IPS DF 6.9 (cell line): ENCODE results near the gene CCDC148.

Source experiments
- DNase-seq: peaks from one replicate; pipeline ENCODE4 v3.0.0-alpha.2; 2013; ENCODE audit warnings: low read depth, low spot score
- H3K27ac ChIP-seq: one replicate; pipeline ENCODE4 v1.5.1; 2013; ENCODE audit warnings: low read length, control low read depth
- H3K27me3 ChIP-seq: 2 replicates; pipeline ENCODE4 v1.6.1; 2013; ENCODE audit warnings: mild to moderate bottlenecking, low read length; ENCODE audit not compliant: control insufficient read depth, insufficient read depth
- H3K36me3 ChIP-seq: 2 replicates; pipeline ENCODE4 v1.6.1; 2013; ENCODE audit warnings: low read length; ENCODE audit not compliant: control insufficient read depth, insufficient read depth
- H3K4me1 ChIP-seq: 2 replicates; pipeline ENCODE4 v1.6.1; 2013; ENCODE audit warnings: low read length; ENCODE audit not compliant: control insufficient read depth, insufficient read depth
- H3K4me3 ChIP-seq: 2 replicates; pipeline ENCODE4 v1.5.1; 2013; ENCODE audit warnings: mild to moderate bottlenecking, low read length
- H3K9me3 ChIP-seq: 2 replicates; pipeline ENCODE4 v1.6.1; 2013; ENCODE audit warnings: low read length, inconsistent platforms; ENCODE audit not compliant: control insufficient read depth, insufficient read depth
- WGBS: extraction: QIAGEN DNeasy Blood & Tissue Kit; methylation state at CpG from one replicate; pipeline ENCODE4 v1.1.7; 2013; ENCODE audit warnings: mixed read lengths, missing lambda C conversion rate; ENCODE audit not compliant: insufficient read length, insufficient coverage; 5-methylcytosine and 5-hydroxymethylcytosine counted together

The CCDC148 gene

GRCh38 chr2:158269143-158269542 is 187.4 kb downstream of the CCDC148 start:
- no peak for DNase-seq
- no CpG with 5 or more reads among the region's 2 CpGs for WGBS
- no peaks in the 10 kb centered on the region for H3K4me1 ChIP-seq

GRCh38 chr2:158266111-158266510 is 190.4 kb downstream of the CCDC148 start:
- WGBS, result no CpG with 5 or more reads among the region's 2 CpGs
- H3K27ac ChIP-seq, result no peak overlapping the region
- DNase-seq, result no peak

More at GRCh38 chr2:158269143-158269542, 187.4 kb downstream of the CCDC148 start:
- no peaks in the 10 kb centered on the region for H3K9me3 ChIP-seq
- H3K27ac ChIP-seq, result no peak overlapping the region
- no peak overlapping the region for H3K4me3 ChIP-seq
- no peaks in the 10 kb centered on the region for H3K27me3 ChIP-seq
- no peaks in the 10 kb centered on the region for H3K36me3 ChIP-seq

GRCh38 chr2:158255257-158255656 is 201.3 kb downstream of the CCDC148 start:
- Histone ChIP-seq H3K9me3 (no peaks in the 10 kb centered on the region), H3K36me3 (no peaks in the 10 kb centered on the region), H3K27me3 (no peaks in the 10 kb centered on the region), H3K4me1 (no peaks in the 10 kb centered on the region), H3K4me3 (no peak overlapping the region), H3K27ac (no peak overlapping the region)
- WGBS, result no CpG with 5 or more reads among the region's 2 CpGs
- no peak for DNase-seq

More at GRCh38 chr2:158266111-158266510, 190.4 kb downstream of the CCDC148 start:
- Histone ChIP-seq H3K4me3 (no peak overlapping the region), H3K27me3 (no peaks in the 10 kb centered on the region), H3K9me3 (no peaks in the 10 kb centered on the region), H3K36me3 (no peaks in the 10 kb centered on the region), H3K4me1 (no peaks in the 10 kb centered on the region)

GRCh38 chr2:158253170-158253569 is 203.4 kb downstream of the CCDC148 start:
- Histone ChIP-seq H3K4me3 (no peak overlapping the region), H3K27ac (no peak overlapping the region), H3K36me3 (no peaks in the 10 kb centered on the region), H3K9me3 (no peaks in the 10 kb centered on the region), H3K4me1 (no peaks in the 10 kb centered on the region), H3K27me3 (no peaks in the 10 kb centered on the region)
- WGBS, result no CpG with 5 or more reads among the region's 1 CpG
- DNase-seq, result no peak

- H3K36me3 ChIP-seq, result no peaks in the 10 kb centered on the region
- no peaks in the 10 kb centered on the region for H3K9me3 ChIP-seq
- no peaks in the 10 kb centered on the region for H3K4me1 ChIP-seq
- no peak for DNase-seq
- no peak overlapping the region for H3K27ac ChIP-seq
- H3K27me3 ChIP-seq, result no peaks in the 10 kb centered on the region
- no CpG with 5 or more reads among the region's 3 CpGs for WGBS
- H3K4me3 ChIP-seq, result no peak overlapping the region
Measured at GRCh38 chr2:158251356-158251755, 205.2 kb downstream of the CCDC148 start.

- Histone ChIP-seq H3K4me3 (no peak overlapping the region), H3K27me3 (no peaks in the 10 kb centered on the region), H3K9me3 (no peaks in the 10 kb centered on the region), H3K4me1 (peaks cover 6% of the 10 kb centered on the region), H3K36me3 (no peaks in the 10 kb centered on the region), H3K27ac (no peak overlapping the region)
- DNase-seq, result no peak
- no CpG with 5 or more reads among the region's 4 CpGs for WGBS
Measured at GRCh38 chr2:158243392-158243791, 213.2 kb downstream of the CCDC148 start.

- DNase-seq, result no peak
Measured at GRCh38 chr2:158242280-158242679, 214.3 kb downstream of the CCDC148 start.

GRCh38 chr2:158240975-158241374 is 215.6 kb downstream of the CCDC148 start:
- Histone ChIP-seq H3K4me3 (no peak overlapping the region), H3K27ac (no peak overlapping the region), H3K4me1 (peaks cover 6% of the 10 kb centered on the region), H3K9me3 (no peaks in the 10 kb centered on the region), H3K36me3 (no peaks in the 10 kb centered on the region), H3K27me3 (no peaks in the 10 kb centered on the region)
- DNase-seq, result no peak
- WGBS, result no CpG with 5 or more reads among the region's 2 CpGs

More at GRCh38 chr2:158242280-158242679, 214.3 kb downstream of the CCDC148 start:
- H3K27ac ChIP-seq, result no peak overlapping the region
- H3K4me3 ChIP-seq, result no peak overlapping the region
- no peaks in the 10 kb centered on the region for H3K36me3 ChIP-seq
- no peaks in the 10 kb centered on the region for H3K9me3 ChIP-seq
- peaks cover 6% of the 10 kb centered on the region for H3K4me1 ChIP-seq
- WGBS, result no CpG with 5 or more reads among the region's 2 CpGs
- no peaks in the 10 kb centered on the region for H3K27me3 ChIP-seq

- Histone ChIP-seq H3K36me3 (no peaks in the 10 kb centered on the region), H3K9me3 (no peaks in the 10 kb centered on the region), H3K27ac (no peak overlapping the region), H3K4me3 (no peak overlapping the region), H3K4me1 (peaks cover 6% of the 10 kb centered on the region), H3K27me3 (no peaks in the 10 kb centered on the region)
- DNase-seq, result no peak
- WGBS, result no CpG with 5 or more reads among the region's 2 CpGs
Measured at GRCh38 chr2:158239271-158239670, 217.3 kb downstream of the CCDC148 start.

- Histone ChIP-seq H3K4me3 (no peak overlapping the region), H3K4me1 (no peaks in the 10 kb centered on the region), H3K27ac (no peak overlapping the region), H3K9me3 (no peaks in the 10 kb centered on the region), H3K27me3 (no peaks in the 10 kb centered on the region), H3K36me3 (no peaks in the 10 kb centered on the region)
- WGBS, result no CpG with 5 or more reads among the region's 1 CpG
- no peak for DNase-seq
Measured at GRCh38 chr2:158234497-158234896, 222.1 kb downstream of the CCDC148 start.

GRCh38 chr2:158232476-158232875 is 224.1 kb downstream of the CCDC148 start:
- H3K4me3 ChIP-seq, result no peak overlapping the region
- WGBS, result no CpG with 5 or more reads among the region's 1 CpG
- no peaks in the 10 kb centered on the region for H3K4me1 ChIP-seq
- no peaks in the 10 kb centered on the region for H3K9me3 ChIP-seq
- H3K27me3 ChIP-seq, result no peaks in the 10 kb centered on the region
- H3K36me3 ChIP-seq, result no peaks in the 10 kb centered on the region
- no peak overlapping the region for H3K27ac ChIP-seq
- DNase-seq, result no peak
